T-helper 17 cell (primary cell): ENCODE data around the gene HINT2. TPM values are rescaled to one million over a fixed set of nuclear protein-coding genes. Genes with fewer than 3 reads are reported as not detected.
A peak's percentile ranks its signal among the peaks of the same experiment; 100 is the strongest.

Experiments
- ATAC-seq: fragments of 150-1000 bp; cut with Tn5 transposase; 2 replicates; pipeline ENCODE4 v1.10.0; 2021; ENCODE audit warnings: mild to moderate bottlenecking, moderate library complexity
- DNase-seq, 3 donors: peaks; one replicate each; pipeline versions ENCODE4 v3.0.0 to v3.0.0-alpha.2; 2020 to 2021
- H3K9me3 ChIP-seq: one replicate; pipeline ENCODE4 v1.7.0; 2013; ENCODE audit warnings: low read length, mild to moderate bottlenecking; ENCODE audit not compliant: control insufficient read depth, poor library complexity, severe bottlenecking
- H3K27ac Mint-ChIP-seq: one replicate; pipeline ENCODE4 v1.8.0; 2022; ENCODE audit warnings: mild to moderate bottlenecking, moderate library complexity, mixed read lengths
- H3K27me3 Mint-ChIP-seq: one replicate; pipeline ENCODE4 v1.8.0; 2022; ENCODE audit warnings: mixed read lengths
- H3K36me3 Mint-ChIP-seq: one replicate; pipeline ENCODE4 v1.8.0; 2022; ENCODE audit warnings: low read depth, mixed read lengths
- H3K4me1 Mint-ChIP-seq: one replicate; pipeline ENCODE4 v1.8.0; 2022; ENCODE audit warnings: mild to moderate bottlenecking, mixed read lengths
- H3K4me3 Mint-ChIP-seq: one replicate; pipeline ENCODE4 v1.8.0; 2022; ENCODE audit warnings: mild to moderate bottlenecking, moderate library complexity, mixed read lengths
- total RNA-seq, 4 donors: library from RNA in 2 of 4; stranded (reverse) in 2 of 4; gene quantifications; one replicate each; pipeline ENCODE4 v1.2.3 and lab custom pipeline; 2022 to 2026

Gene HINT2
- total RNA-seq, 2 donors from 2014 or later, result 15.0 to 20.5 TPM

DNA sequence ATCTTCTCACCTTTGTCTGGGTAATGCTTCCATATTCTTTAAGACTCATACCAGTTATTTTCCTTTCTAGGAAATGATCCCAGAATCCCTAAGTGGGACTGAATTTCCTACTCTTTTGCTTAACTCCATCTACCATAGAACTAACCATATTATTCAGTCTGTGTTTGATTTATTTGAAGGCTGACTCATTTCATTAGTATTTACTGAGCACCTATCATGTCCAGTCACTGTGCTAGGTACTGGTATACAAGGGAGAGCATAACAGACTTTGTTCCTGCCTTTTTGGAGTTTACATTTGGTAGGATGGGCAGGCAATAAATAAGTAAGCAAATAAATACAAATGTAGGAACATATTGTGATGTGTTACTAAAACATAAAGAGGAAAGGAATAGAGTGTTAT, 19.1 kb downstream of the HINT2 start:
- H3K4me3 Mint-ChIP-seq, result no peak overlapping the region
- DNase-seq (no peak), ATAC-seq (no peak)
- peaks cover 7% of the 10 kb centered on the region for H3K36me3 Mint-ChIP-seq
- H3K4me1 Mint-ChIP-seq, result peaks cover 24% of the 10 kb centered on the region
- no peak overlapping the region for H3K27ac Mint-ChIP-seq
- H3K9me3 ChIP-seq, result no peaks in the 10 kb centered on the region
- H3K27me3 Mint-ChIP-seq, result no peaks in the 10 kb centered on the region

DNA sequence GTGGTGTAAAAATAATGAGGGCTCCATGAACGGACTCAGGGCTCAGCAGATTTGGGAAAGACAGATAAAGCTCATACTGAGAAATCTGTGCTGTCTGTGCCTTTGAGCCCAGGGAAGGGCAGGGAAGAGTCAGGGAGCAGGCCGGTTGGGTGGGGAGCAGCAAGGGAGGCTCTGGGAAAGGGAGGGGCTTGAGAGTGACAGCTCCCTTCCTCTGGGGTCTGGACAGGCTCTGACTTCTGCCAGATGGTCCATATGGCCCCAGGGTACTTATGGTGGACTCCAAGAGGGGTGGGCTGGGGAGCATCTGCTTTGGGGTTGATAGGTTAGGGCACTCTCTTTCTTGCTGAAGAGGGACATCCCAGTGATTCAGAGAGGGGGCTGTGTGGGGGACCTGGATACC, 21.4 kb downstream of the HINT2 start:
- peaks cover 3% of the 10 kb centered on the region for H3K36me3 Mint-ChIP-seq
- no peak for ATAC-seq
- H3K9me3 ChIP-seq, result no peaks in the 10 kb centered on the region
- no peak for DNase-seq
- peaks cover 23% of the 10 kb centered on the region for H3K4me1 Mint-ChIP-seq
- H3K27ac Mint-ChIP-seq, result peak overlapping the region; percentile 72
- H3K4me3 Mint-ChIP-seq, result no peak overlapping the region
- no peaks in the 10 kb centered on the region for H3K27me3 Mint-ChIP-seq

DNA sequence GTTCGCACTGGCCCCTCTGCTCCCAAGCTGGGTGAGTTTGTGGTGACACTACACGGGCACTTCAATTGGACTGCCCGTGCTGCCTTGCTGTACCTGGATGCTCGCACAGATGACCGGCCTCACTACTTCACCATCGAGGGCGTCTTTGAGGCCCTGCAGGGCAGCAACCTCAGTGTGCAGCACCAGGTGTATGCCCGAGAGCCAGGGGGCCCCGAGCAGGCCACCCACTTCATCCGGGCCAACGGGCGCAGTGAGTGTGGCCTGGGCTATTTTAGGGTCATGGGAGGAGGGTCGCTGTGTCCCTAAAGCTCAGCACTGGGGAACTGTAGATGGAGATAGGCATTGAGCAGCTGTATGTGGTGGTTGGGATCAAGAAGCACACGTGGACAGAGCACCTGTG, 22.0 kb downstream of the HINT2 start:
- no peak overlapping the region for H3K4me3 Mint-ChIP-seq
- no peaks in the 10 kb centered on the region for H3K27me3 Mint-ChIP-seq
- H3K36me3 Mint-ChIP-seq, result peaks cover 3% of the 10 kb centered on the region
- peaks cover 23% of the 10 kb centered on the region for H3K4me1 Mint-ChIP-seq
- ATAC-seq (no peak), DNase-seq (no peak)
- no peaks in the 10 kb centered on the region for H3K9me3 ChIP-seq
- peak overlapping the region; percentile 72 for H3K27ac Mint-ChIP-seq

DNA sequence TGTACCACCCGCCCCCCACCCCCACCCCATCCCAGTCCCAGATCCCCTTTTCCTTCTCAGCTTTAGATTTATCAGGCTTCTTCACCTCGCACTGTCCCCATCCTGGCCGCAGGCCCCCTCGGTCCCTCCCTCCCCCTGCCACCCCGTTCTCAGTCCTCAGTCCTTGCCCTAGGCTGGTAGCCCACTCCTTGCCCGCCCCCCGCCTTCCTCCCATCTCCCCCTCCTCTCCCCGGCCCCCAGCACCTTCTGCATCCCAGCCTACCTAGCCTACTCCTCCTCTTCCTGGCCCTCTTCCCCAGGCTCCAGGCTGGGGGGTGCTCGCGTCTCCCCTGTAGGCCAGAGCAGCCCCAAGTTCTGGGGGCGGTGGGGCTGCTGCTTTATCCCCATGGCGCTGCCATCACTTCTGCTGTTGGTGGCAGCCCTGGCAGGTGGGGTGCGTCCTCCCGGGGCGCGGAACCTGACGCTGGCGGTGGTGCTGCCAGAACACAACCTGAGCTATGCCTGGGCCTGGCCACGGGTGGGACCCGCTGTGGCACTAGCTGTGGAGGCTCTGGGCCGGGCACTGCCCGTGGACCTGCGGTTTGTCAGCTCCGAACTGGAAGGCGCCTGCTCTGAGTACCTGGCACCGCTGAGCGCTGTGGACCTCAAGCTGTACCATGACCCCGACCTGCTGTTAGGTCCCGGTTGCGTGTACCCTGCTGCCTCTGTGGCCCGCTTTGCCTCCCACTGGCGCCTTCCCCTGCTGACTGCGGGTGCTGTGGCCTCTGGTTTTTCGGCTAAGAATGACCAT, 22.6 kb downstream of the HINT2 start:
- H3K27ac Mint-ChIP-seq, result no peak overlapping the region
- ATAC-seq (no peak), DNase-seq (no peak)
- H3K27me3 Mint-ChIP-seq, result no peaks in the 10 kb centered on the region
- peaks cover 3% of the 10 kb centered on the region for H3K36me3 Mint-ChIP-seq
- H3K4me3 Mint-ChIP-seq, result no peak overlapping the region
- no peaks in the 10 kb centered on the region for H3K9me3 ChIP-seq
- H3K4me1 Mint-ChIP-seq, result peaks cover 25% of the 10 kb centered on the region

GRCh38 chr9:35791297-35791921, 23.4 kb downstream of the HINT2 start, which contains the start of gene NPR2:
TSS of gene NPR2 (plus strand) at chr9:35791591. CDS start at chr9:35792409, 818 bp downstream.
- no peak for DNase-seq
- H3K4me1 Mint-ChIP-seq, result peaks cover 20% of the 10 kb centered on the region
- H3K4me3 Mint-ChIP-seq, result no peak within 1 kb of the TSS
- H3K36me3 Mint-ChIP-seq, result peaks cover 3% of the 10 kb centered on the region
- no peaks in the 10 kb centered on the region for H3K9me3 ChIP-seq
- H3K27me3 Mint-ChIP-seq, result no peaks in the 10 kb centered on the region
- ATAC-seq, result no peak
- no peak within 1 kb of the TSS for H3K27ac Mint-ChIP-seq

GRCh38 chr9:35790385-35791296, 24.2 kb downstream of the HINT2 start:
- no peaks in the 10 kb centered on the region for H3K9me3 ChIP-seq
- Mint-ChIP-seq H3K27me3 (no peaks in the 10 kb centered on the region), H3K27ac (no peak overlapping the region), H3K4me3 (no peak overlapping the region), H3K4me1 (peaks cover 23% of the 10 kb centered on the region), H3K36me3 (peaks cover 7% of the 10 kb centered on the region)
- ATAC-seq, result peak; percentile 95
- DNase-seq, result peak in 2 of 3 donors; percentile 39 to 41

- ATAC-seq (peak; percentile 31), DNase-seq (no peak)
- H3K27ac Mint-ChIP-seq, result no peak overlapping the region
- H3K4me3 Mint-ChIP-seq, result no peak overlapping the region
- no peaks in the 10 kb centered on the region for H3K27me3 Mint-ChIP-seq
- peaks cover 8% of the 10 kb centered on the region for H3K36me3 Mint-ChIP-seq
- H3K9me3 ChIP-seq, result no peaks in the 10 kb centered on the region
- peaks cover 23% of the 10 kb centered on the region for H3K4me1 Mint-ChIP-seq
Observed at GRCh38 chr9:35790025-35790384, 24.8 kb downstream of the HINT2 start.

- no peaks in the 10 kb centered on the region for H3K9me3 ChIP-seq
- DNase-seq (no peak), ATAC-seq (no peak)
- H3K4me3 Mint-ChIP-seq, result no peak overlapping the region
- peaks cover 20% of the 10 kb centered on the region for H3K4me1 Mint-ChIP-seq
- no peak overlapping the region for H3K27ac Mint-ChIP-seq
- H3K27me3 Mint-ChIP-seq, result no peaks in the 10 kb centered on the region
- peaks cover 8% of the 10 kb centered on the region for H3K36me3 Mint-ChIP-seq
Observed at GRCh38 chr9:35789541-35789940, 25.3 kb downstream of the HINT2 start.

DNA sequence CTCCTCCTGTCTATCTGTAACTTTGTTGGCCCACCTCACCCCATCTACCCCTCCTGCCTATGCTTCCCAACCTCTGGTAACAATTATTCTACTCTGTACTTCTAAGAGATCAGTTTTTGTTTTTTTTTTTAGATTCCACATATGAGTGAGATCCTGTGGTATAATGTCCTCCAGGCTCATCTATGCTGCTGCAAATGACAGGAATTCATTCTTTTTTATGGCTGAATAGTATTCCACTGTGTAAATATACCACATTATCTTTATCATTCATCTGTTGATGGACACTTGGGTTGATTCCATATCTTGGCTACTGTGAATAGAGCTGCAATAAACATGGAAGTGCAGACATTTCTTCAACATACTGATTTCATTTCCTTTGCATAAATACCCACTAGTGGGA, 31.4 kb downstream of the HINT2 start:
- no peaks in the 10 kb centered on the region for H3K9me3 ChIP-seq
- Mint-ChIP-seq H3K4me1 (peaks cover 11% of the 10 kb centered on the region), H3K4me3 (no peak overlapping the region), H3K27me3 (no peaks in the 10 kb centered on the region), H3K27ac (no peak overlapping the region), H3K36me3 (peaks cover 8% of the 10 kb centered on the region)
- ATAC-seq, result no peak
- DNase-seq, result no peak

DNA sequence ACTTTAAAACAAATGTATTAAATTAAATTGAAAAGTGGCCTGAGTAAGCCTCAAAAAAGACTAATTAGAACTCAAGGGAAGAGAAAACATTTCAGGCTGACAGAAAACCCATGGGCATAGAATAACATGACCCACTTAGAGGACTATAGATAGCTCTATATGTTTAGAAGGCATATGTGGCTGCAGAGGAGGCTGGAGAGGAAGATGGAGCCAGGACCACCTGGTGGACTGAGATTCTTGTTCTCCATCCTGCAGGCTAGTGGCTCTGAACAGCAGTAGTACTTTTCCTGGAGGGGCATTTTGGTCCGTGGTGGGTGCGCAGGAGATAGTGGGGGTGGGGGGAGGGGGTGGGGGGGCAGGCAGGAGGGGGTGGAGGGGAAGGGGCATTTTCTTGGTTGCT, 33.8 kb downstream of the HINT2 start:
- H3K27ac Mint-ChIP-seq, result no peak overlapping the region
- no peaks in the 10 kb centered on the region for H3K9me3 ChIP-seq
- no peaks in the 10 kb centered on the region for H3K27me3 Mint-ChIP-seq

GRCh38 chr9:35778496-35778895, 36.3 kb downstream of the HINT2 start:
- no peaks in the 10 kb centered on the region for H3K9me3 ChIP-seq
- no peak overlapping the region for H3K4me3 Mint-ChIP-seq
- H3K4me1 Mint-ChIP-seq, result peaks cover 5% of the 10 kb centered on the region
- H3K36me3 Mint-ChIP-seq, result no peaks in the 10 kb centered on the region
- H3K27me3 Mint-ChIP-seq, result no peaks in the 10 kb centered on the region
- ATAC-seq, result no peak
- DNase-seq, result no peak
- peak overlapping the region; percentile 22 for H3K27ac Mint-ChIP-seq

More for the DNA sequence above, 33.8 kb downstream of the HINT2 start:
- DNase-seq (no peak), ATAC-seq (no peak)
- peaks cover 7% of the 10 kb centered on the region for H3K4me1 Mint-ChIP-seq
- H3K4me3 Mint-ChIP-seq, result no peak overlapping the region
- H3K36me3 Mint-ChIP-seq, result peaks cover 8% of the 10 kb centered on the region

GRCh38 chr9:35776018-35776417, 38.8 kb downstream of the HINT2 start:
- H3K9me3 ChIP-seq, result no peaks in the 10 kb centered on the region
- H3K27ac Mint-ChIP-seq, result no peak overlapping the region
- no peak for DNase-seq
- peaks cover 4% of the 10 kb centered on the region for H3K4me1 Mint-ChIP-seq
- H3K36me3 Mint-ChIP-seq, result no peaks in the 10 kb centered on the region
- ATAC-seq, result no peak
- H3K4me3 Mint-ChIP-seq, result no peak overlapping the region
- no peaks in the 10 kb centered on the region for H3K27me3 Mint-ChIP-seq
